B cell (primary cell): ENCODE measurements around the gene NSUN7. TPM values are rescaled to one million over a fixed set of nuclear protein-coding genes. Genes with fewer than 3 reads are reported as not detected.

ENCODE experiments used
- ATAC-seq: fragments of 200-7000 bp; cut with Tn5 transposase; one replicate; pipeline ENCODE4 v1.10.0; 2021; ENCODE audit warnings: low read depth, mild to moderate bottlenecking, moderate number of reproducible peaks, moderate library complexity
- CTCF ChIA-PET: fragments of 350-600 bp; sonication (Branson Sonifier 250); formaldehyde crosslinking; loops from one replicate; lab custom pipeline; 2021; ENCODE audit warnings: antibody characterized with exemption, inconsistent platforms; lab: Charles Lee
- POLR2A ChIA-PET: fragments of 350-600 bp; sonication (Branson Sonifier 250); formaldehyde crosslinking; loops from one replicate; lab custom pipeline; 2021; ENCODE audit warnings: antibody characterized with exemption; lab: Charles Lee
- DNase-seq: peaks from one replicate; pipeline ENCODE4 v3.0.0; 2013
- H2AFZ ChIP-seq: 2 replicates; pipeline ENCODE4 v1.6.1; 2012; ENCODE audit warnings: mild to moderate bottlenecking, low read depth, low read length; ENCODE audit not compliant: insufficient read depth, poor library complexity, severe bottlenecking
- H3K27ac ChIP-seq, 2 donors: 1 replicate in 1 of 2; 2 replicates in 1 of 2; pipeline ENCODE4 v1.5.1; 2012 to 2013; ENCODE audit warnings: low read length in 2 of 2, mild to moderate bottlenecking in 2 of 2, moderate library complexity in 1 of 2
- H3K27me3 ChIP-seq, 4 experiments: fragments of 200-600 bp in 1 of 4; sonication (generic) in 1 of 4; replicated peaks in 1 of 4; 1 replicate in 2 of 4; 2 replicates in 2 of 4; pipeline versions ENCODE4 v1.6.1 to v1.7.0; 2013 to 2016; ENCODE audit warnings: low read length in 3 of 4, mild to moderate bottlenecking in 2 of 4, mixed read lengths in 1 of 4, moderate library complexity in 1 of 4; ENCODE audit not compliant: insufficient read depth in 4 of 4, control insufficient read depth in 3 of 4; ENCODE audit errors: control extremely low read depth in 1 of 4
- H3K36me3 ChIP-seq, 2 experiments: replicated peaks in 1 of 2; 1 replicate in 1 of 2; 2 replicates in 1 of 2; pipeline versions ENCODE4 v1.6.1 to v1.7.1; 2013; ENCODE audit warnings: low read length in 1 of 2; ENCODE audit not compliant: insufficient read depth in 2 of 2, control insufficient read depth in 1 of 2; ENCODE audit errors: control extremely low read depth in 1 of 2, extremely low read depth in 1 of 2
- H3K4me1 ChIP-seq, 2 donors: fragments of 200-600 bp in 1 of 2; sonication (generic) in 1 of 2; 1 replicate in 1 of 2; 2 replicates in 1 of 2; pipeline versions ENCODE4 v1.5.1 to v1.6.1; 2013 to 2017; ENCODE audit warnings: low read length in 2 of 2; ENCODE audit not compliant: control insufficient read depth in 2 of 2, insufficient read depth in 2 of 2
- H3K4me2 ChIP-seq: replicated peaks from 2 replicates; pipeline ENCODE3; 2012; ENCODE audit warnings: mild to moderate bottlenecking, low read depth, low read length; ENCODE audit not compliant: poor library complexity, severe bottlenecking
- H3K4me3 ChIP-seq, 5 experiments: fragments of 200-600 bp in 1 of 5; sonication (generic) in 1 of 5; 1 replicate in 3 of 5; 2 replicates in 2 of 5; pipeline versions ENCODE4 v1.5.1 to v1.7.0; 2011 to 2016; ENCODE audit warnings: low read length in 4 of 5, mild to moderate bottlenecking in 4 of 5, low read depth in 2 of 5, control low read depth in 1 of 5, moderate library complexity in 1 of 5; ENCODE audit not compliant: insufficient read depth in 1 of 5; ENCODE audit errors: control extremely low read depth in 1 of 5, extremely low read depth in 1 of 5
- H3K79me2 ChIP-seq: fragments of 200-600 bp; sonication (generic); one replicate; pipeline ENCODE4 v1.6.0; 2016; ENCODE audit warnings: low read length; ENCODE audit not compliant: control insufficient read depth, insufficient read depth
- H3K9ac ChIP-seq: fragments of 200-600 bp; sonication (generic); 2 replicates; pipeline ENCODE4 v1.6.1; 2017; ENCODE audit warnings: mild to moderate bottlenecking, low read length, moderate library complexity
- H3K9me3 ChIP-seq, 3 donors: one replicate each; pipeline versions ENCODE4 v1.6.1 to v1.7.1; 2013; ENCODE audit warnings: low read length in 2 of 3; ENCODE audit not compliant: control insufficient read depth in 2 of 3, insufficient read depth in 1 of 3; ENCODE audit errors: control extremely low read depth in 1 of 3
- H4K20me1 ChIP-seq: 2 replicates; pipeline ENCODE4 v1.6.0; 2012; ENCODE audit warnings: mild to moderate bottlenecking, low read length; ENCODE audit not compliant: insufficient read depth, control insufficient read depth, poor library complexity, severe bottlenecking
- H3K27ac Mint-ChIP-seq: one replicate; pipeline ENCODE4 v1.8.0; 2021; ENCODE audit warnings: mixed read lengths
- H3K27me3 Mint-ChIP-seq: one replicate; pipeline ENCODE4 v1.8.0; 2021; ENCODE audit warnings: mixed read lengths
- H3K4me1 Mint-ChIP-seq: one replicate; pipeline ENCODE4 v1.8.0; 2021; ENCODE audit warnings: mixed read lengths
- H3K4me3 Mint-ChIP-seq: one replicate; pipeline ENCODE4 v1.8.0; 2021; ENCODE audit warnings: mixed read lengths
- H3K9me3 Mint-ChIP-seq: one replicate; pipeline ENCODE4 v1.8.0; 2022; ENCODE audit warnings: mixed read lengths; ENCODE audit not compliant: insufficient read depth
- CTCF ChIP-seq: fragments of 200-600 bp; IDR thresholded peaks from one replicate; pipeline ENCODE4 v1.8.0; 2022; ENCODE audit warnings: antibody characterized with exemption, mild to moderate bottlenecking
- EZH2 ChIP-seq: IDR thresholded peaks from 2 replicates; pipeline ENCODE4 v1.6.1; 2012; ENCODE audit warnings: borderline replicate concordance, low read depth, mild to moderate bottlenecking, moderate library complexity, low read length; ENCODE audit not compliant: insufficient read depth, poor library complexity, severe bottlenecking
- WGBS: methylation state at CpG from one replicate; pipeline ENCODE4 v1.1.5; 2013; ENCODE audit warnings: missing lambda C conversion rate; ENCODE audit not compliant: insufficient coverage; 5-methylcytosine and 5-hydroxymethylcytosine counted together
- intact Hi-C: fragments of 100-400 bp; cut with micrococcal nuclease; formaldehyde crosslinking; loops from one replicate; pipeline ENCODE4 v1.10.0; 2022
- polyA plus RNA-seq: library from polyadenylated mRNA; depleted of rRNA; stranded (reverse); fragments of >200 nt; gene quantifications from 2 replicates; pipeline ENCODE4 v1.2.3, GENCODE V29; 2012
- total RNA-seq, 2 donors: library from RNA; stranded (reverse); fragments of 120-200 nt in 1 of 2; gene quantifications; 1 replicate in 1 of 2; 2 replicates in 1 of 2; pipeline versions ENCODE4 v1.2.3 to v1.2.4, GENCODE V29; 2013 to 2022

The NSUN7 gene
- total and polyA plus RNA-seq, 2 donors (not counting 1 experiment from before 2014, with no cell fraction given) = 0.75 to 29.8 TPM

GRCh38 chr4:40840985-40841571 is 91.3 kb downstream of the NSUN7 start:
- peak overlapping the region; percentile 88 for H3K27ac Mint-ChIP-seq
- H3K9me3 Mint-ChIP-seq = no peaks in the 10 kb centered on the region
- no peaks in the 10 kb centered on the region for H3K79me2 ChIP-seq
- H3K4me3 ChIP-seq = peak overlapping the region in 1 of 5 experiments; percentile 37
- intact Hi-C loops = loop anchor here (1.0 to 10.0 kb wide), 5 partner anchors 16 to 784 kb away; partner anchors contain the start of gene N4BP2
- H3K4me2 ChIP-seq = peak overlapping the region; percentile 62
- H2AFZ ChIP-seq = peak overlapping the region; percentile 41
- peak overlapping the region; percentile 33 for H3K9ac ChIP-seq
- H3K36me3 ChIP-seq = no peaks in the 10 kb centered on the region
- peak; percentile 79 for DNase-seq
- peaks cover 42% of the 10 kb centered on the region for H3K4me1 Mint-ChIP-seq
- H3K9me3 ChIP-seq = no peaks in the 10 kb centered on the region
- H3K27ac ChIP-seq = peak overlapping the region; percentile 53 to 56
- no peaks in the 10 kb centered on the region for H4K20me1 ChIP-seq
- ChIA-PET POLR2A (interaction anchor here (1.2 kb wide), 1 partner anchor 91 kb away, joined by 3 read pairs; the partner anchor contains the start of gene NSUN7), CTCF (interaction anchor here (0.5 to 8.2 kb wide), 28 partner anchors 9 to 691 kb away, joined by 3 to 102 read pairs (median 4); partner anchors contain the start of gene NSUN7)
- peak; percentile 57 for ATAC-seq
- peak; percentile 65 for TF ChIP-seq CTCF
- no peak for TF ChIP-seq EZH2
- peaks cover 33 to 47% of the 10 kb centered on the region in 2 donors for H3K4me1 ChIP-seq
- H3K27me3 ChIP-seq = no peaks in the 10 kb centered on the region
- peak overlapping the region; percentile 77 for H3K4me3 Mint-ChIP-seq
- H3K27me3 Mint-ChIP-seq = peaks cover 2% of the 10 kb centered on the region
- 76% methylated on average over 3 of the region's 7 CpGs for WGBS

- intact Hi-C loops = loop anchor here (5.0 to 10.0 kb wide), 3 partner anchors 90 to 785 kb away; partner anchors contain the start of gene N4BP2
- TF ChIP-seq EZH2 = no peak
- no peak for TF ChIP-seq CTCF
- Histone ChIP-seq H3K9ac (no peak overlapping the region), H3K79me2 (no peaks in the 10 kb centered on the region), H3K4me1 (peaks cover 33 to 47% of the 10 kb centered on the region in 2 donors), H3K9me3 (no peaks in the 10 kb centered on the region), H4K20me1 (no peaks in the 10 kb centered on the region), H3K27ac (no peak overlapping the region), H2AFZ (no peak overlapping the region), H3K36me3 (no peaks in the 10 kb centered on the region), H3K4me2 (no peak overlapping the region), H3K27me3 (no peaks in the 10 kb centered on the region), H3K4me3 (no peak overlapping the region)
- 77% methylated on average over 12 of the region's 13 CpGs for WGBS
- CTCF ChIA-PET = interaction anchor here (0.7 to 8.2 kb wide), 9 partner anchors 9 to 525 kb away, joined by 3 to 102 read pairs (median 4); no protein-coding TSS in a partner anchor
- DNase-seq (no peak), ATAC-seq (no peak)
- Mint-ChIP-seq H3K27me3 (peaks cover 2% of the 10 kb centered on the region), H3K4me1 (peaks cover 42% of the 10 kb centered on the region), H3K4me3 (peak overlapping the region; percentile 26), H3K9me3 (no peaks in the 10 kb centered on the region), H3K27ac (peak overlapping the region; percentile 54)
- POLR2A ChIA-PET = no interaction called here
These were observed 92.6 kb downstream of the NSUN7 start for GRCh38 chr4:40842318-40842717.
